ENCODE data around the gene RPL38.

RPL38 gene

DNA sequence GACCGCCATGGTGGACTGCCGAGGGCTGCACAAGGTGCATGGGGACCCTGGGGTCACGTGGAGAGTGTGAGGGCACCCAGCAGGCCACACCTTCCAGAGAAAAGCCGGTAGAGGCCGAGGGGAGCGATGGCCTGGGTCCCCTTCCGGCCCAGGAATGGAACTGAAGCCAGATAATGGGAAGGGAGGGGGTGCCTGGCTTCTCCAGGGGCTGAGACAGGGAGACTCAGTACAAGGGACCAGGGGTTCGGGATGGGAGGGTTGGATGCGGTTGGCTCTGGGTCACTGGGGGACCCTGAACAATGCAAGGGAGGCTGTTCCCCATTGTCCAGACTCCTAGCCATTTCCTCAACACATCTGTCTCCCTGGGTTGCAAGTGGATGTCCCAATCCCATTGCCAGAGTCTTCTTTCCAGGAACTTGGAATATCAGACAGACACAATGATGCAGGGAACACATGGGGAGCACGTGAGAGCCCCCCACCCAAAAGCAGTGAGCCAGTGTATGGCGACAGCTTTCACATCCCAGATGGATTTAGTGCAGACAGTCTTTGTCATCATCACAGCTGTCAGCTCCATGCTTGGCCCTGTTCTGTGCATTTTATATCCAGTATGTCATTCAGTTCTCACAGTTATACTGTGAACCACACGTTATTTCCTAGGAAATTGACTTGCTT, 47.0 kb downstream of the RPL38 start:
- no peak for DNase-seq (ENCODE audit: low read depth)

DNA sequence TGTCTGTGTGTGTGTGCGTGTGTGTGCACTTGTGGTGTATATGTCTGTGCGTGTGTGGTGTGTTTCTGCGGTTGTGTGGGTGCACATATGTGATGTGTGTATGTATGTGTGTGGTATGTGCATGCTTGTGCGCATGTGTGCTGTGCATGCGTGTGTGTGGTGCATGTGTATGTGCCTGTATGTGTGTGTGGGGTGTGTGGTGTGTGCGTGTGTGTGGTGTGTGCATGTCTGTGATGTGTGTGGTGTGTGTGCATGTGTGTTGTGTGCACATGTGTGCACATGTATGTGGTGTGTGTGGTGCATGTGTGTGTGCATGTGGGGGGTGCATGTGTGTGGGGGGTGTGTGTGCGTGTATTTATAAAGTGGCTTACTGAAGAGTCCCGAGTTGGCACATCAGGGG, 47.6 kb downstream of the RPL38 start:
- no peak for DNase-seq (ENCODE audit: low read depth)

DNA sequence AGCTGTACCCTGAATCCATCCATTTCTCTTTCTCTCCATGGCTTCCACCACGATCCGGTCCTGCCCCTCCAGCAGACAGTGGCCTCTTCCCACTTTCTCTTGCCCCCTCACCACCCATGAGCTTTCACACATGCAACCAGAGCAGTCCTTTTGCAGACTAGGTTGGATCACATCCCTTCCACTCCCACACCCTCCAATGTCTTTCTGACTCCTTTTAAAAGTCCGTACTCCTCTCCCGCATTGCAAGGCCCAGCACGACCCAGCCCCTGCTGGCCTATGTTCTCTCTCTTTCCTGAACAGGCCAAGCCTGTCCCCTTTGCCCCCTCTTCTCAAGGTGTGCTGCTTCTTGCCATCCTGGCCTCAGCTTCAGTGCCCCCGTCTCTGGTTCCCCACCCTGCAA, 48.1 kb downstream of the RPL38 start:
- DNase-seq (ENCODE audit: low read depth) = no peak

- no peak for DNase-seq (ENCODE audit: low read depth)
These were observed 48.7 kb downstream of the RPL38 start for GRCh38 chr17:74252211-74252610.

DNA sequence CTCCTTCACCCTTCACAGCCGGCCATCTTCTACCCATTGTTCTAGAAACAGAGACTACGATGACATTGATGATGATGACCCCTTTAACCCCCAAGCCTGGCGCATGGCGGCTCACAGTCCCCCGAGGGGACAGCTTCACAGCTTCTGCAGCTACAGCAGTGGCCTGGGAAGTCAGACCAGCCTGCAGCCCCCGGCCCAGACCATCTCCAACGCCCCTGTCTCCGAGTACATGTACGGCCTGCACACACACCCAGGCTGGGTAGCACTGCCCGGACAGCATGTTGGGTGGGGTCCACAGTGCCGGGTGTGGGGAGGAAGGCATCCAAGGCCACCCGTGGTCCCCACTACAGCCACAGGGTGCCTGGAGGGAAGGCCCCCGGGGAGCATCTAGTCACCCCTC, 49.6 kb downstream of the RPL38 start:
- no peak for DNase-seq (ENCODE audit: low read depth)

DNA sequence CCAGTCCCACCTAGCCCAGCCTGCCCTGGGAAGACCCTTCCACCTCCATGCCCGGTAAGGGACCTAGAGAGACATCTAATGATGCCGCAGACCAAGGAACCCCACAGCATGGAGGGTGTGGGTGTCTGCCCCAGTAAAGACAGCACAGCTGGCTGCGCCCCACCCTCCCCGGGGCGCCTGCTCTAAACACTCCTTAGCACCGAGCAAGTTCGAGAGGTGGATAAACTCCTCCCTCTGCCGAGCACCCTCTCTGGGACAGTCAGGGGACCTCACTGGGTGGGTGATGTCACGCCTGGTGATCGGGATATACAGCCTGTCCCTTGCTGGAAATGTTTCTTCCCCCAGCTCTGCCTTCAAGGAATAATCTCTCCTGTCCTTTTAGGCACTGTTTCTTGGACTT, 53.8 kb downstream of the RPL38 start:
- DNase-seq (ENCODE audit: low read depth) = no peak

DNA sequence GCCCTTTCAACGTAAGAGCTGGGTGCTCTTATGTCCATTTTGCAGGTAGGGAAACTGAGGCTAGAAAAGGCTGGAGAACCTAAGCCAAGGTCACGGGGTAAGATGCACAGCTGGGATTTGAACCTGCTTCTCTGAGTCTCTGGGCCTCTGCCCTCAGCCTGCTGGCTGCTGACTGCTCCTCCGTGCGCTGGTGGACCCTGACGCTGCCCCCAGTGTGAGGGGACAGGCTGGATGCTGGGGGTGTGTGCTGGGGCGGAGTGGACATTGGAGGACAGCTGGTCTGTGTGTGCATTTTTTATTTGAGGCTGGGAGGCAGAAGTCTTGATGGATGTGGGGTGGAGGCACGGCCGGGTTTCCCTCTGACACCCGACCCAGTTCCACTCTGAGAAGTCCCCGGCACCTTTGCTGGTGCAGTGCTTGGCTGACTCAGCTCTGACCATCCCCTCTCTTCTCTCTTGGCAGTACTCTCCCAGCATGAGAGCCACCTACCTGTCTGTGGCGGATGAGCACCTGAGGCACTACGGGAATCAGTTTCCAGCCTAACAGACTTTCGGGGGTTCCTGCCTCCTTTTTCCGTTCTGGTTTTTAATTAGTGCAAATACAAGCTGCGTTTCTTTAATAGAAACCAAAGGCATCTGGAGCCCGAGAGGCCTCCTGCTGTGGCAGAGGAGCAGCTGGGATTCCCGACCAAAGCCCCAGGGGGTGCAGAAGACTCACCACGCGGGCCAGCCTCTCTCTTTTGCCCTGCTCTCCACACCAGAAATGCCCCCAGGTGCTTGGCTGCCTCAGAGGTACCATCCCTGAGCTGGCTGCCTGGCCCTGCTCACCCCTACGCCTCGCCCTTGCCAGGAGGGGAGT, 56.4 kb downstream of the RPL38 start:
- DNase-seq (ENCODE audit: low read depth) = no peak
